Measurements from ENCODE around the gene SVBP.
"Not testable (repeated sequence)": the region's sequence is repeated elsewhere in the genome, so short reads cannot be mapped to it uniquely, and the experiment has no call there.

SVBP gene

GRCh38 chr1:42816585-42817439, at the start of gene SVBP, which contains the start of gene ERMAP:
TSS of gene SVBP (minus strand) at chr1:42817397. CDS start at chr1:42816544, 853 bp downstream.
TSS of gene ERMAP (plus strand) at chr1:42817122. CDS start at chr1:42830449, 13,327 bp downstream.
- DNase-seq = peak; percentile 97

GRCh38 chr1:42866549-42866948, 49.4 kb upstream of the SVBP start:
- no peak for DNase-seq

- DNase-seq = no peak
These were observed 43.8 kb upstream of the SVBP start for GRCh38 chr1:42861014-42861399.

- no peak for DNase-seq
These were observed 43.3 kb upstream of the SVBP start for GRCh38 chr1:42860339-42861013.

- not testable (repeated sequence) for DNase-seq
These were observed 42.2 kb upstream of the SVBP start for GRCh38 chr1:42859366-42859765.

GRCh38 chr1:42856554-42856953, 39.4 kb upstream of the SVBP start:
- not testable (repeated sequence) for DNase-seq

GRCh38 chr1:42853116-42853884, 36.1 kb upstream of the SVBP start:
- DNase-seq = no peak

- no peak for DNase-seq
These were observed 35.4 kb upstream of the SVBP start for GRCh38 chr1:42852608-42852980.

- no peak for DNase-seq
These were observed 34.9 kb upstream of the SVBP start for GRCh38 chr1:42851960-42852607.

GRCh38 chr1:42851420-42851819, 34.2 kb upstream of the SVBP start:
- no peak for DNase-seq

GRCh38 chr1:42849944-42850343, 32.7 kb upstream of the SVBP start:
- no peak for DNase-seq

GRCh38 chr1:42848823-42849537, 31.8 kb upstream of the SVBP start:
- no peak for DNase-seq

GRCh38 chr1:42847721-42848460, 30.7 kb upstream of the SVBP start:
- DNase-seq = no peak

- DNase-seq = no peak
These were observed 30.0 kb upstream of the SVBP start for GRCh38 chr1:42847111-42847595.

GRCh38 chr1:42846257-42847110, 29.3 kb upstream of the SVBP start, which contains the start of gene ZNF691:
TSS of gene ZNF691 (plus strand) at chr1:42846613. CDS start at chr1:42849659, 3,046 bp downstream.
- DNase-seq = peak; percentile 80

- DNase-seq = no peak
These were observed 28.7 kb upstream of the SVBP start for GRCh38 chr1:42845866-42846256.

- DNase-seq = no peak
These were observed 28.0 kb upstream of the SVBP start for GRCh38 chr1:42845193-42845592.

- DNase-seq = no peak
These were observed 27.5 kb upstream of the SVBP start for GRCh38 chr1:42844592-42845140.

GRCh38 chr1:42841440-42842147, 24.4 kb upstream of the SVBP start:
- no peak for DNase-seq

All from activated T-cell treated with anti-CD3 and anti-CD28 coated beads, Interleukin-2, amount 50 U/mL, for 1 hour (primary cell).